Measurements from ENCODE around the gene FILIP1L.

The FILIP1L gene

GRCh38 chr3:100114413-100115030, at the start of gene FILIP1L:
Gene FILIP1L, minus strand, starts transcription at chr3:100114501.
- DNase-seq (ENCODE audit: low spot score): no peak

- DNase-seq (ENCODE audit: low spot score): no peak
These were observed 49.5 kb upstream of the FILIP1L start for GRCh38 chr3:100163787-100164186.

GRCh38 chr3:100160521-100160920, 46.2 kb upstream of the FILIP1L start:
- no peak for DNase-seq (ENCODE audit: low spot score)

- DNase-seq (ENCODE audit: low spot score): no peak
These were observed 45.2 kb upstream of the FILIP1L start for GRCh38 chr3:100159331-100160153.

GRCh38 chr3:100158918-100159330, 44.6 kb upstream of the FILIP1L start:
- DNase-seq (ENCODE audit: low spot score): no peak

GRCh38 chr3:100157685-100158084, 43.4 kb upstream of the FILIP1L start:
- DNase-seq (ENCODE audit: low spot score): no peak

GRCh38 chr3:100155590-100155989, 41.3 kb upstream of the FILIP1L start:
- DNase-seq (ENCODE audit: low spot score): no peak

- no peak for DNase-seq (ENCODE audit: low spot score)
These were observed 40.8 kb upstream of the FILIP1L start for GRCh38 chr3:100155128-100155527.

GRCh38 chr3:100154171-100154570, 39.9 kb upstream of the FILIP1L start:
- DNase-seq (ENCODE audit: low spot score): no peak

GRCh38 chr3:100151024-100151707, 36.9 kb upstream of the FILIP1L start:
- DNase-seq (ENCODE audit: low spot score): no peak

GRCh38 chr3:100150473-100150872, 36.2 kb upstream of the FILIP1L start:
- no peak for DNase-seq (ENCODE audit: low spot score)

- DNase-seq (ENCODE audit: low spot score): no peak
These were observed 35.6 kb upstream of the FILIP1L start for GRCh38 chr3:100149713-100150415.

GRCh38 chr3:100149130-100149529, 34.8 kb upstream of the FILIP1L start:
- DNase-seq (ENCODE audit: low spot score): no peak

GRCh38 chr3:100144255-100144866, 30.1 kb upstream of the FILIP1L start:
- no peak for DNase-seq (ENCODE audit: low spot score)

GRCh38 chr3:100141586-100141985, 27.3 kb upstream of the FILIP1L start:
- no peak for DNase-seq (ENCODE audit: low spot score)

- DNase-seq (ENCODE audit: low spot score): no peak
These were observed 26.7 kb upstream of the FILIP1L start for GRCh38 chr3:100140976-100141375.

GRCh38 chr3:100136921-100137320, 22.6 kb upstream of the FILIP1L start:
- DNase-seq (ENCODE audit: low spot score): no peak

GRCh38 chr3:100131241-100131640, 16.9 kb upstream of the FILIP1L start:
- no peak for DNase-seq (ENCODE audit: low spot score)

GRCh38 chr3:100129941-100130340, 15.6 kb upstream of the FILIP1L start:
- DNase-seq (ENCODE audit: low spot score): no peak

- no peak for DNase-seq (ENCODE audit: low spot score)
These were observed 14.3 kb upstream of the FILIP1L start for GRCh38 chr3:100128565-100128964.

GRCh38 chr3:100127792-100128191, 13.5 kb upstream of the FILIP1L start:
- DNase-seq (ENCODE audit: low spot score): no peak

Data from CD4-positive, alpha-beta T cell treated with Interleukin-2 at 100 ng/mL for 4 hours (primary cell).